ENCODE measurements around the gene GALNT14. TPM values are rescaled to one million over a fixed set of nuclear protein-coding genes. Genes with fewer than 3 reads are reported as not detected.

The GALNT14 gene
- total and polyA plus RNA-seq, 9 of the 15 experiments (the other 6 are each of a cell fraction or from before 2014, with no cell fraction given): 0.11 TPM; not detected in 8

GRCh38 chr2:30981510-30981909 lies 156.7 kb downstream of the GALNT14 start:
- CTCF ChIA-PET (ENCODE audit: low intra/inter-chr PET ratio): no interaction called here
- Histone ChIP-seq H4K20me1 (replicated peaks; ENCODE audit: control insufficient read depth, insufficient read depth, low read length) (no peaks in the 10 kb centered on the region), H3K36me3 (ENCODE audit: control insufficient read depth, insufficient read depth, low read length) (no peaks in the 10 kb centered on the region), H3K9me1 (ENCODE audit: control insufficient read depth, insufficient read depth, low read length) (no peaks in the 10 kb centered on the region), H3K4me2 (ENCODE audit: insufficient read depth, low read length) (no peak overlapping the region), H3K9me3 (replicated peaks; ENCODE audit: control insufficient read depth, insufficient read depth, low read depth, low read length) (no peaks in the 10 kb centered on the region), H3K4me3 (no peak overlapping the region), H3K27me3 (ENCODE audit: control insufficient read depth in 2 of 2, insufficient read depth in 2 of 2, low read length in 2 of 2) (peaks cover 0 to 28% of the 10 kb centered on the region in 2 experiments; a peak in 2 of 5 replicates), H3K27ac (ENCODE audit: extremely low read depth, low read depth, low read length) (no peak overlapping the region), H3K79me2 (ENCODE audit: control insufficient read depth, insufficient read depth, low read length) (no peaks in the 10 kb centered on the region), H3K4me1 (replicated peaks in 1 of 2; ENCODE audit: control insufficient read depth in 2 of 2, insufficient read depth in 2 of 2, low read length in 2 of 2) (no peaks in the 10 kb centered on the region), H2AFZ (ENCODE audit: low read depth, low read length) (no peak overlapping the region), H3K9ac (ENCODE audit: insufficient read depth in 1 of 2, low read depth in 2 of 2, low read length in 2 of 2) (no peak overlapping the region)
- POLR2A ChIA-PET: no interaction called here
- no peak for FAIRE-seq
- intact Hi-C loops (cut with micrococcal nuclease) (no loop called here), in situ Hi-C loops (cut with MboI) (no loop called here)
- whole genome bisulfite sequencing (ENCODE audit: insufficient coverage, low coverage, missing lambda C conversion rate): 2% methylated on average over 8 of the region's 8 CpGs
- BruUV-seq (replicated peaks): no TSS peak
- TF ChIP-seq ZBTB5 (IDR thresholded peaks at IDR 0.05) (no peak), POLR3G (IDR thresholded peaks at IDR 0.05; ENCODE audit: extremely low read depth, insufficient read length, insufficient replicate concordance) (no peak), RBFOX2 (IDR thresholded peaks at IDR 0.05; ENCODE audit: low read depth, low read length) (no peak), SIX5 (IDR thresholded peaks at IDR 0.05; ENCODE audit: borderline replicate concordance in 1 of 2, insufficient read depth in 1 of 2, low read depth in 1 of 2, low read length in 2 of 2) (no peak), ZNF280A (IDR thresholded peaks at IDR 0.05; ENCODE audit: low read depth, partially characterized antibody) (no peak), HIVEP1 (CRISPR knock-in tag; IDR thresholded peaks at IDR 0.05) (no peak), MTA2 (IDR thresholded peaks at IDR 0.05; ENCODE audit: low read depth) (no peak), ESRRA (IDR thresholded peaks at IDR 0.05; ENCODE audit: borderline replicate concordance, low read depth) (no peak), GTF2F1 (IDR thresholded peaks at IDR 0.05; ENCODE audit: low read depth, low read length) (no peak)
- no peak for ATAC-seq
- DNase-seq (ENCODE audit: extremely low read depth in 1 of 4, low spot score in 3 of 4): no peak
